Fibroblast of the aortic adventitia (primary cell): Measurements from ENCODE around the gene GPR68. TPM values are rescaled to one million over a fixed set of nuclear protein-coding genes. Genes with fewer than 3 reads are reported as not detected.
"Not testable (repeated sequence)": the region's sequence is repeated elsewhere in the genome, so short reads cannot be mapped to it uniquely, and the experiment has no call there.

Source experiments
- DNase-seq: peaks from one replicate; pipeline ENCODE4 v3.0.0-alpha.2; 2010; ENCODE audit warnings: low read depth
- H3K4me3 ChIP-seq: 2 replicates; pipeline ENCODE4 v1.5.1; 2011; ENCODE audit warnings: low read depth, mild to moderate bottlenecking, control low read depth, low read length, moderate library complexity
- CTCF ChIP-seq: IDR thresholded peaks from 2 replicates; pipeline ENCODE4 v1.5.1; 2011; ENCODE audit warnings: mild to moderate bottlenecking, low read length, control low read depth, inconsistent platforms; ENCODE audit not compliant: insufficient read depth
- total RNA-seq: library from RNA; depleted of rRNA; stranded (reverse); fragments of >200 nt; gene quantifications from 2 replicates; pipeline ENCODE4 v1.2.3, GENCODE V29; 2012; ENCODE audit warnings: low replicate concordance

Gene GPR68
- total RNA-seq, 1 donor, result 17.1 TPM

- no peak for DNase-seq
- H3K4me3 ChIP-seq, result no peak overlapping the region
- no peak for TF ChIP-seq CTCF
Measured at GRCh38 chr14:91246051-91246852, 1.7 kb upstream of the GPR68 start.

GRCh38 chr14:91245616-91246015 is 1.1 kb upstream of the GPR68 start:
- not testable (repeated sequence) for H3K4me3 ChIP-seq, DNase-seq

GRCh38 chr14:91245029-91245428 is 525 bp upstream of the GPR68 start:
- no peak for TF ChIP-seq CTCF
- no peak for DNase-seq
- no peak overlapping the region for H3K4me3 ChIP-seq

GRCh38 chr14:91243074-91243471 is 1.4 kb downstream of the GPR68 start:
- no peak for TF ChIP-seq CTCF
- peak overlapping the region; percentile 33 for H3K4me3 ChIP-seq

GRCh38 chr14:91242635-91243034 is 1.9 kb downstream of the GPR68 start:
- H3K4me3 ChIP-seq, result no peak overlapping the region
- no peak for TF ChIP-seq CTCF
- DNase-seq, result no peak

More at GRCh38 chr14:91243074-91243471, 1.4 kb downstream of the GPR68 start:
- no peak for DNase-seq

GRCh38 chr14:91241863-91242262 is 2.6 kb downstream of the GPR68 start:
- H3K4me3 ChIP-seq, result no peak overlapping the region
- no peak for DNase-seq
- no peak for TF ChIP-seq CTCF

- no peak for TF ChIP-seq CTCF
- no peak for DNase-seq
Measured at GRCh38 chr14:91238661-91239060, 5.8 kb downstream of the GPR68 start.

More at GRCh38 chr14:91238661-91239060, 5.8 kb downstream of the GPR68 start:
- no peak overlapping the region for H3K4me3 ChIP-seq
